Sigmoid colon (tissue), 3 donors: ENCODE data around the gene SYNGAP1.

Source experiments
- CTCF ChIP-seq, 4 experiments: fragments of 450-650 bp in 3 of 4; fragments of 200-600 bp in 1 of 4; IDR thresholded peaks; one replicate each; pipeline ENCODE4 v1.5.1; 2016 to 2019; ENCODE audit warnings: antibody characterized with exemption in 4 of 4, mild to moderate bottlenecking in 3 of 4, moderate library complexity in 2 of 4
- POLR2A ChIP-seq, 2 donors: fragments of 450-650 bp; IDR thresholded peaks; one replicate each; pipeline ENCODE4 v1.6.1; 2016; ENCODE audit warnings: antibody characterized with exemption in 2 of 2, mild to moderate bottlenecking in 2 of 2, moderate library complexity in 2 of 2

GRCh38 chr6:33380272-33380981 lies 39.4 kb upstream of the SYNGAP1 start:
- TF ChIP-seq CTCF (IDR thresholded peaks at IDR 0.05) = no peak
- no peak for TF ChIP-seq POLR2A (IDR thresholded peaks at IDR 0.05)
